Brain microvascular endothelial cell (primary cell): ENCODE results near the gene TMEM81.

Source experiments
- DNase-seq: peaks from one replicate; pipeline ENCODE4 v3.0.0-alpha.2; 2020
- H3K27ac ChIP-seq: fragments of 250-450 bp; sonication (Bioruptor Pico); 2 replicates; pipeline ENCODE4 v1.5.1; 2020; ENCODE audit warnings: mild to moderate bottlenecking, moderate library complexity
- H3K27me3 ChIP-seq: fragments of 250-450 bp; sonication (Bioruptor Pico); replicated peaks from 2 replicates; pipeline ENCODE4 v1.5.1; 2020; ENCODE audit warnings: mild to moderate bottlenecking
- H3K36me3 ChIP-seq: fragments of 250-450 bp; sonication (Bioruptor Pico); replicated peaks from 2 replicates; pipeline ENCODE4 v1.5.1; 2020; ENCODE audit warnings: mild to moderate bottlenecking
- H3K4me3 ChIP-seq: 2 replicates; pipeline ENCODE4 v1.5.1; 2011; ENCODE audit warnings: low read depth, mild to moderate bottlenecking, control low read depth, low read length, moderate library complexity
- CTCF ChIP-seq: IDR thresholded peaks from 2 replicates; pipeline ENCODE4 v1.5.1; 2011; ENCODE audit warnings: low read depth, mild to moderate bottlenecking, moderate library complexity, low read length, control low read depth, inconsistent platforms; ENCODE audit errors: missing control alignments
- in situ Hi-C: cut with HindIII; loops from 2 replicates; pipeline ENCODE4 v1.10.0; 2017; ENCODE audit warnings: low sequenced_read_pairs, low pct_ligation_motif_present

The TMEM81 gene

GRCh38 chr1:205084360-205084759 is at the start of gene TMEM81:
Gene TMEM81 (minus strand): TSS chr1:205084460. CDS start chr1:205084320, 140 bp downstream.
- Histone ChIP-seq H3K27me3 (no peaks in the 10 kb centered on the region), H3K4me3 (no peak within 1 kb of the TSS), H3K36me3 (peaks cover 30% of the 10 kb centered on the region), H3K27ac (no peak within 1 kb of the TSS)
- in situ Hi-C loops: no loop called here
- TF ChIP-seq CTCF: no peak
- DNase-seq: no peak

GRCh38 chr1:205133287-205133686 is 49.0 kb upstream of the TMEM81 start:
- in situ Hi-C loops: no loop called here
- H3K27ac ChIP-seq: no peak overlapping the region
- H3K4me3 ChIP-seq: no peak overlapping the region
- no peak for DNase-seq
- no peak for TF ChIP-seq CTCF
- no peaks in the 10 kb centered on the region for H3K27me3 ChIP-seq
- no peaks in the 10 kb centered on the region for H3K36me3 ChIP-seq

- H3K36me3 ChIP-seq: no peaks in the 10 kb centered on the region
- H3K27ac ChIP-seq: no peak overlapping the region
- DNase-seq: no peak
- in situ Hi-C loops: no loop called here
- no peaks in the 10 kb centered on the region for H3K27me3 ChIP-seq
- H3K4me3 ChIP-seq: no peak overlapping the region
- TF ChIP-seq CTCF: no peak
Observed at GRCh38 chr1:205129447-205130029, 45.3 kb upstream of the TMEM81 start.

- DNase-seq: no peak
- H3K27ac ChIP-seq: no peak overlapping the region
- H3K4me3 ChIP-seq: no peak overlapping the region
- TF ChIP-seq CTCF: no peak
- H3K36me3 ChIP-seq: no peaks in the 10 kb centered on the region
- no peaks in the 10 kb centered on the region for H3K27me3 ChIP-seq
- in situ Hi-C loops: no loop called here
Observed at GRCh38 chr1:205128050-205128449, 43.8 kb upstream of the TMEM81 start.

DNA sequence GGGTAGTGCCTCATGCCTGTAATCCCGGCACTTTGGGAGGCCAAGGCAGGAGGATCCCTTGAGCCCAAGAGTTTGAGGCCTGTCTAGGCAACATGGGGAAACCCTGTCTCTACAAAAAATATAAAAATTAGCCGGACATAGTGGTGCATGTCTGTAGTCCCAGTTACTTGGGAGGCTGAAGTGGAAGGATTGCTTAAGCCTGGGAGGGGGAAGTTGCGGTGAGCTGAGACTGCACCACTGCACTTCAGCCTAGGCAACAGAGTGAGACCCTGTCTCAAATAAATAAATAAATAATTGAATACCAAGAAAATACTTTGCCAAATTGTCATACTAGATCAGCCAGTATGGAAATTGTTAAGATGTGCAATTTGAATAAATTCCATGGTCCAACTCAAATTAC is 43.4 kb upstream of the TMEM81 start:
- H3K36me3 ChIP-seq: no peaks in the 10 kb centered on the region
- no peak for TF ChIP-seq CTCF
- H3K27ac ChIP-seq: no peak overlapping the region
- in situ Hi-C loops: no loop called here
- no peaks in the 10 kb centered on the region for H3K27me3 ChIP-seq
- no peak for DNase-seq
- H3K4me3 ChIP-seq: no peak overlapping the region

DNA sequence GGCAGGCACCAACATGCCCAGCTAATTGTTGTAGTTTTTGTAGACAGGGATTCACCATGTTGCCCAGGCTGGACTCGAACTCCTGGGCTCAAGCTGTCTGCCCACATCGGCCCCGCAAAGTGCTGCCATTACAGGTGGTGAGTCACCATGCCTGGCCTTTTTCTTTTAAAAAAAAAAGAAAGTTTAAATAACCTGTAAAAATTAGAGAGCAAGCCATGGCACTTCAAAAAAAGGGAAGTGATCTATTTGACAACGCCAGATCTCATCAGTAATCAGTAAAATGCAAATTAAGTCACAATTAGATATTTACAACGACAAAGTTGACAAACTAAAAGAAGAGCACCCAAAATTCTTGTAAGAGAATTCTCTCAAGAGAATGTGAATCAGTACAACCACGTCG is 40.5 kb upstream of the TMEM81 start:
- Histone ChIP-seq H3K36me3 (no peaks in the 10 kb centered on the region), H3K4me3 (no peak overlapping the region), H3K27ac (no peak overlapping the region), H3K27me3 (no peaks in the 10 kb centered on the region)
- TF ChIP-seq CTCF: no peak
- in situ Hi-C loops: no loop called here
- DNase-seq: no peak
